ENCODE data around the gene RBP3.

RBP3 gene

GRCh38 chr10:47396311-47396717 is 48.2 kb downstream of the RBP3 start:
- H3K9me3 Mint-ChIP-seq, result no peaks in the 10 kb centered on the region
- H3K27ac Mint-ChIP-seq, result no peak overlapping the region
- peaks cover 44% of the 10 kb centered on the region for H3K27me3 Mint-ChIP-seq (ENCODE audit: low read depth)
- H3K4me1 Mint-ChIP-seq (ENCODE audit: low read depth), result no peaks in the 10 kb centered on the region
- no peaks in the 10 kb centered on the region for H3K36me3 Mint-ChIP-seq (ENCODE audit: low read depth)
- no peak overlapping the region for H3K4me3 Mint-ChIP-seq

GRCh38 chr10:47397256-47397655 is 49.1 kb downstream of the RBP3 start:
- Mint-ChIP-seq H3K4me3 (no peak overlapping the region), H3K4me1 (ENCODE audit: low read depth) (no peaks in the 10 kb centered on the region), H3K9me3 (no peaks in the 10 kb centered on the region), H3K36me3 (ENCODE audit: low read depth) (no peaks in the 10 kb centered on the region), H3K27me3 (ENCODE audit: low read depth) (peaks cover 36% of the 10 kb centered on the region), H3K27ac (no peak overlapping the region)

- H3K27me3 Mint-ChIP-seq (ENCODE audit: low read depth), result peaks cover 16% of the 10 kb centered on the region
- no peak overlapping the region for H3K4me3 Mint-ChIP-seq
- H3K27ac Mint-ChIP-seq, result no peak overlapping the region
- no peaks in the 10 kb centered on the region for H3K4me1 Mint-ChIP-seq (ENCODE audit: low read depth)
- H3K36me3 Mint-ChIP-seq (ENCODE audit: low read depth), result no peaks in the 10 kb centered on the region
- H3K9me3 Mint-ChIP-seq, result no peaks in the 10 kb centered on the region
Observed at GRCh38 chr10:47400251-47400650, 52.1 kb downstream of the RBP3 start.

- H3K27ac Mint-ChIP-seq, result no peak overlapping the region
- H3K36me3 Mint-ChIP-seq (ENCODE audit: low read depth), result no peaks in the 10 kb centered on the region
- H3K9me3 Mint-ChIP-seq, result no peaks in the 10 kb centered on the region
- no peaks in the 10 kb centered on the region for H3K4me1 Mint-ChIP-seq (ENCODE audit: low read depth)
- no peak overlapping the region for H3K4me3 Mint-ChIP-seq
- H3K27me3 Mint-ChIP-seq (ENCODE audit: low read depth), result peaks cover 13% of the 10 kb centered on the region
Observed at GRCh38 chr10:47400786-47401185, 52.6 kb downstream of the RBP3 start.

- H3K9me3 Mint-ChIP-seq, result no peaks in the 10 kb centered on the region
- peaks cover 10% of the 10 kb centered on the region for H3K27me3 Mint-ChIP-seq (ENCODE audit: low read depth)
- H3K4me1 Mint-ChIP-seq (ENCODE audit: low read depth), result no peaks in the 10 kb centered on the region
- H3K36me3 Mint-ChIP-seq (ENCODE audit: low read depth), result no peaks in the 10 kb centered on the region
- H3K4me3 Mint-ChIP-seq, result no peak overlapping the region
- H3K27ac Mint-ChIP-seq, result no peak overlapping the region
Observed at GRCh38 chr10:47401210-47401609, 53.0 kb downstream of the RBP3 start.

GRCh38 chr10:47401874-47402640 is 53.9 kb downstream of the RBP3 start:
- no peaks in the 10 kb centered on the region for H3K36me3 Mint-ChIP-seq (ENCODE audit: low read depth)
- no peaks in the 10 kb centered on the region for H3K9me3 Mint-ChIP-seq
- no peaks in the 10 kb centered on the region for H3K4me1 Mint-ChIP-seq (ENCODE audit: low read depth)
- H3K4me3 Mint-ChIP-seq, result no peak overlapping the region
- H3K27ac Mint-ChIP-seq, result no peak overlapping the region
- peaks cover 10% of the 10 kb centered on the region for H3K27me3 Mint-ChIP-seq (ENCODE audit: low read depth)

- H3K36me3 Mint-ChIP-seq (ENCODE audit: low read depth), result no peaks in the 10 kb centered on the region
- peaks cover 10% of the 10 kb centered on the region for H3K27me3 Mint-ChIP-seq (ENCODE audit: low read depth)
- no peaks in the 10 kb centered on the region for H3K9me3 Mint-ChIP-seq
- H3K4me1 Mint-ChIP-seq (ENCODE audit: low read depth), result no peaks in the 10 kb centered on the region
- no peak overlapping the region for H3K27ac Mint-ChIP-seq
- no peak overlapping the region for H3K4me3 Mint-ChIP-seq
Observed at GRCh38 chr10:47402641-47403301, 54.6 kb downstream of the RBP3 start.

- Mint-ChIP-seq H3K9me3 (no peaks in the 10 kb centered on the region), H3K36me3 (ENCODE audit: low read depth) (no peaks in the 10 kb centered on the region), H3K27ac (no peak overlapping the region), H3K4me3 (no peak overlapping the region), H3K27me3 (ENCODE audit: low read depth) (peaks cover 3% of the 10 kb centered on the region), H3K4me1 (ENCODE audit: low read depth) (no peaks in the 10 kb centered on the region)
Observed at GRCh38 chr10:47403446-47404318, 55.5 kb downstream of the RBP3 start.

GRCh38 chr10:47404446-47404845 is 56.3 kb downstream of the RBP3 start:
- no peak overlapping the region for H3K4me3 Mint-ChIP-seq

GRCh38 chr10:47404937-47405336 is 56.8 kb downstream of the RBP3 start:
- no peaks in the 10 kb centered on the region for H3K36me3 Mint-ChIP-seq (ENCODE audit: low read depth)
- H3K27me3 Mint-ChIP-seq (ENCODE audit: low read depth), result peaks cover 3% of the 10 kb centered on the region
- no peaks in the 10 kb centered on the region for H3K9me3 Mint-ChIP-seq

More at GRCh38 chr10:47404446-47404845, 56.3 kb downstream of the RBP3 start:
- no peak overlapping the region for H3K27ac Mint-ChIP-seq
- no peaks in the 10 kb centered on the region for H3K4me1 Mint-ChIP-seq (ENCODE audit: low read depth)
- peaks cover 3% of the 10 kb centered on the region for H3K27me3 Mint-ChIP-seq (ENCODE audit: low read depth)
- no peaks in the 10 kb centered on the region for H3K36me3 Mint-ChIP-seq (ENCODE audit: low read depth)
- H3K9me3 Mint-ChIP-seq, result no peaks in the 10 kb centered on the region

GRCh38 chr10:47405857-47406547 is 57.8 kb downstream of the RBP3 start:
- Mint-ChIP-seq H3K27me3 (ENCODE audit: low read depth) (peaks cover 3% of the 10 kb centered on the region), H3K36me3 (ENCODE audit: low read depth) (no peaks in the 10 kb centered on the region), H3K9me3 (no peaks in the 10 kb centered on the region), H3K4me1 (ENCODE audit: low read depth) (no peaks in the 10 kb centered on the region), H3K27ac (no peak overlapping the region), H3K4me3 (no peak overlapping the region)

More at GRCh38 chr10:47404937-47405336, 56.8 kb downstream of the RBP3 start:
- Mint-ChIP-seq H3K4me3 (no peak overlapping the region), H3K27ac (no peak overlapping the region), H3K4me1 (ENCODE audit: low read depth) (no peaks in the 10 kb centered on the region)

- Mint-ChIP-seq H3K36me3 (ENCODE audit: low read depth) (no peaks in the 10 kb centered on the region), H3K4me1 (ENCODE audit: low read depth) (no peaks in the 10 kb centered on the region)
Observed at GRCh38 chr10:47406548-47406869, 58.3 kb downstream of the RBP3 start.

GRCh38 chr10:47406870-47407691 is 58.9 kb downstream of the RBP3 start:
- Mint-ChIP-seq H3K36me3 (ENCODE audit: low read depth) (no peaks in the 10 kb centered on the region), H3K4me1 (ENCODE audit: low read depth) (no peaks in the 10 kb centered on the region), H3K27me3 (ENCODE audit: low read depth) (peaks cover 3% of the 10 kb centered on the region), H3K9me3 (no peaks in the 10 kb centered on the region), H3K27ac (no peak overlapping the region), H3K4me3 (no peak overlapping the region)

More at GRCh38 chr10:47406548-47406869, 58.3 kb downstream of the RBP3 start:
- no peak overlapping the region for H3K4me3 Mint-ChIP-seq
- no peak overlapping the region for H3K27ac Mint-ChIP-seq
- peaks cover 3% of the 10 kb centered on the region for H3K27me3 Mint-ChIP-seq (ENCODE audit: low read depth)
- H3K9me3 Mint-ChIP-seq, result no peaks in the 10 kb centered on the region

All from T-helper 1 cell treated with Interleukin-12 subunit alpha and Interleukin-12 subunit beta and Interleukin-4 antibody, amounts not matched to agents 30 μg/mL and 1 μg/mL, for 36 hours (primary cell).